Measurements from ENCODE around the gene KIF26B. TPM values are rescaled to one million over a fixed set of nuclear protein-coding genes. Genes with fewer than 3 reads are reported as not detected.

The KIF26B gene
- total RNA-seq, 1 donor from 2014 or later = 2.1 TPM

GRCh38 chr1:245648749-245649522 is 494.2 kb downstream of the KIF26B start:
- FAIRE-seq = no peak

DNA sequence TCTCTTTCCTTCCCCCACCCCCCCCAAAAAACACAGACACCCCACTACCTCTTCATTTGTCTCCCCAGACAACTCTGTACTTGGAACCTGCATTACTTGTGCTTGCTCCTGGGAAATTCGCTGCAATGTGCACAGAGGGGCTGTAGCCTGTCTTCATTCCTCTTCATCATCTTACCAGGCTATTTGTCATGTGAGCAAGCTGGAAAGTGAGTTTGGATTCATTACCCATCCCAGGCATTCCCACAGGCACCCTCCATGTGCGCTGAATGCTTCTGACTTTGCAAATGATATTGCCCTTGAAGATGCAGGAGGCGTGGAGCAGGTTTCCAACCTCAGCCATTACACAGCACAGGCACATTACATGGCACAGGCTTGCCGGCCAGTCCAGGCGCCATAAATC is 494.9 kb downstream of the KIF26B start:
- Histone ChIP-seq H3K4me3 (ENCODE audit: low read depth, low read length) (no peak overlapping the region), H3K27me3 (ENCODE audit: control insufficient read depth, insufficient read depth, low read length) (no peaks in the 10 kb centered on the region), H3K36me3 (ENCODE audit: control insufficient read depth, insufficient read depth, low read length) (no peaks in the 10 kb centered on the region)
- FAIRE-seq (no peak), DNase-seq (ENCODE audit: low read depth) (no peak)
- TF ChIP-seq, protein P1, sequence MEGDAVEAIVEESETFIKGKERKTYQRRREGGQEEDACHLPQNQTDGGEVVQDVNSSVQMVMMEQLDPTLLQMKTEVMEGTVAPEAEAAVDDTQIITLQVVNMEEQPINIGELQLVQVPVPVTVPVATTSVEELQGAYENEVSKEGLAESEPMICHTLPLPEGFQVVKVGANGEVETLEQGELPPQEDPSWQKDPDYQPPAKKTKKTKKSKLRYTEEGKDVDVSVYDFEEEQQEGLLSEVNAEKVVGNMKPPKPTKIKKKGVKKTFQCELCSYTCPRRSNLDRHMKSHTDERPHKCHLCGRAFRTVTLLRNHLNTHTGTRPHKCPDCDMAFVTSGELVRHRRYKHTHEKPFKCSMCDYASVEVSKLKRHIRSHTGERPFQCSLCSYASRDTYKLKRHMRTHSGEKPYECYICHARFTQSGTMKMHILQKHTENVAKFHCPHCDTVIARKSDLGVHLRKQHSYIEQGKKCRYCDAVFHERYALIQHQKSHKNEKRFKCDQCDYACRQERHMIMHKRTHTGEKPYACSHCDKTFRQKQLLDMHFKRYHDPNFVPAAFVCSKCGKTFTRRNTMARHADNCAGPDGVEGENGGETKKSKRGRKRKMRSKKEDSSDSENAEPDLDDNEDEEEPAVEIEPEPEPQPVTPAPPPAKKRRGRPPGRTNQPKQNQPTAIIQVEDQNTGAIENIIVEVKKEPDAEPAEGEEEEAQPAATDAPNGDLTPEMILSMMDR (IDR thresholded peaks at IDR 0.05; ENCODE audit: insufficient read depth, low read length, severe bottlenecking) = no peak

More at GRCh38 chr1:245648749-245649522, 494.2 kb downstream of the KIF26B start:
- no peak overlapping the region for H3K4me3 ChIP-seq (ENCODE audit: low read depth, low read length)
- TF ChIP-seq, protein P1 (IDR thresholded peaks at IDR 0.05; ENCODE audit: insufficient read depth, low read length, severe bottlenecking) = no peak
- no peaks in the 10 kb centered on the region for H3K36me3 ChIP-seq (ENCODE audit: control insufficient read depth, insufficient read depth, low read length)
- no peak for DNase-seq (ENCODE audit: low read depth)
- H3K27me3 ChIP-seq (ENCODE audit: control insufficient read depth, insufficient read depth, low read length) = no peaks in the 10 kb centered on the region

- no peaks in the 10 kb centered on the region for H3K27me3 ChIP-seq (ENCODE audit: control insufficient read depth, insufficient read depth, low read length)
- H3K36me3 ChIP-seq (ENCODE audit: control insufficient read depth, insufficient read depth, low read length) = no peaks in the 10 kb centered on the region
- no peak for DNase-seq (ENCODE audit: low read depth)
- FAIRE-seq = no peak
- TF ChIP-seq, protein P1 (IDR thresholded peaks at IDR 0.05; ENCODE audit: insufficient read depth, low read length, severe bottlenecking) = no peak
- H3K4me3 ChIP-seq (ENCODE audit: low read depth, low read length) = no peak overlapping the region
Observed at GRCh38 chr1:245650441-245650960, 495.7 kb downstream of the KIF26B start.

GRCh38 chr1:245651093-245651492 is 496.3 kb downstream of the KIF26B start:
- TF ChIP-seq, protein P1 (IDR thresholded peaks at IDR 0.05; ENCODE audit: insufficient read depth, low read length, severe bottlenecking) = no peak
- DNase-seq (ENCODE audit: low read depth) (no peak), FAIRE-seq (no peak)
- Histone ChIP-seq H3K4me3 (ENCODE audit: low read depth, low read length) (no peak overlapping the region), H3K36me3 (ENCODE audit: control insufficient read depth, insufficient read depth, low read length) (no peaks in the 10 kb centered on the region), H3K27me3 (ENCODE audit: control insufficient read depth, insufficient read depth, low read length) (no peaks in the 10 kb centered on the region)

GRCh38 chr1:245652116-245652515 is 497.3 kb downstream of the KIF26B start:
- FAIRE-seq = no peak
- DNase-seq (ENCODE audit: low read depth) = no peak
- Histone ChIP-seq H3K27me3 (ENCODE audit: control insufficient read depth, insufficient read depth, low read length) (no peaks in the 10 kb centered on the region), H3K36me3 (ENCODE audit: control insufficient read depth, insufficient read depth, low read length) (no peaks in the 10 kb centered on the region), H3K4me3 (ENCODE audit: low read depth, low read length) (no peak overlapping the region)
- TF ChIP-seq, protein P1 (IDR thresholded peaks at IDR 0.05; ENCODE audit: insufficient read depth, low read length, severe bottlenecking) = no peak

Data from bronchial epithelial cell (primary cell).